HG03060 (cell line): ENCODE data around the gene TGIF1.

ENCODE experiments used
- ATAC-seq: cut with Tn5 transposase; IDR thresholded peaks from one replicate; pipeline ENCODE4 v1.9.1; 2021; ENCODE audit warnings: low read depth, moderate number of reproducible peaks; ENCODE audit not compliant: unreplicated experiment

Gene TGIF1

GRCh38 chr18:3427944-3428343 is 22.0 kb upstream of the TGIF1 start:
- no peak for ATAC-seq

GRCh38 chr18:3429121-3429520 is 20.9 kb upstream of the TGIF1 start:
- ATAC-seq: no peak

GRCh38 chr18:3434685-3435084 is 15.3 kb upstream of the TGIF1 start:
- ATAC-seq: no peak

GRCh38 chr18:3440341-3440740 is 9.6 kb upstream of the TGIF1 start:
- no peak for ATAC-seq

GRCh38 chr18:3441290-3441689 is 8.7 kb upstream of the TGIF1 start:
- no peak for ATAC-seq

GRCh38 chr18:3442919-3443318 is 7.1 kb upstream of the TGIF1 start:
- no peak for ATAC-seq

GRCh38 chr18:3444296-3444695 is 5.7 kb upstream of the TGIF1 start:
- no peak for ATAC-seq

GRCh38 chr18:3444954-3445353 is 5.0 kb upstream of the TGIF1 start:
- ATAC-seq: no peak

GRCh38 chr18:3447068-3447894 is 2.7 kb upstream of the TGIF1 start:
- ATAC-seq: no peak

GRCh38 chr18:3447895-3448837 is 1.8 kb upstream of the TGIF1 start:
- peak; percentile 33 for ATAC-seq

- peak; percentile 39 for ATAC-seq
Measured at GRCh38 chr18:3448838-3449511, 997 bp upstream of the TGIF1 start.

GRCh38 chr18:3449512-3450011 is 410 bp upstream of the TGIF1 start:
- no peak for ATAC-seq

- no peak for ATAC-seq
Measured at GRCh38 chr18:3450799-3451182, 819 bp downstream of the TGIF1 start.

- no peak for ATAC-seq
Measured at GRCh38 chr18:3451183-3451988, 1.4 kb downstream of the TGIF1 start.

- no peak for ATAC-seq
Measured at GRCh38 chr18:3451989-3452749, 2.2 kb downstream of the TGIF1 start.

- no peak for ATAC-seq
Measured at GRCh38 chr18:3452750-3453539, 3.0 kb downstream of the TGIF1 start.

- ATAC-seq: no peak
Measured at GRCh38 chr18:3453540-3454364, 3.8 kb downstream of the TGIF1 start.
